ENCODE data around the gene IL1RAP.

IL1RAP gene

GRCh38 chr3:190614226-190615059 is 100.6 kb downstream of the IL1RAP start:
- Histone ChIP-seq H3K9me3 (ENCODE audit: control insufficient read depth, insufficient read depth, low read length) (no peaks in the 10 kb centered on the region), H3K36me3 (ENCODE audit: insufficient read depth, low read length) (no peaks in the 10 kb centered on the region), H3K9ac (ENCODE audit: low read depth, low read length) (no peak overlapping the region), H3K4me1 (ENCODE audit: insufficient read depth, low read length) (no peaks in the 10 kb centered on the region)

- H3K9me3 ChIP-seq (ENCODE audit: control insufficient read depth, insufficient read depth, low read length) = no peaks in the 10 kb centered on the region
- no peak overlapping the region for H3K9ac ChIP-seq (ENCODE audit: low read depth, low read length)
- no peaks in the 10 kb centered on the region for H3K36me3 ChIP-seq (ENCODE audit: insufficient read depth, low read length)
- no peaks in the 10 kb centered on the region for H3K4me1 ChIP-seq (ENCODE audit: insufficient read depth, low read length)
These were observed 101.1 kb downstream of the IL1RAP start for GRCh38 chr3:190615060-190615384.

- H3K36me3 ChIP-seq (ENCODE audit: insufficient read depth, low read length) = no peaks in the 10 kb centered on the region
- H3K4me1 ChIP-seq (ENCODE audit: insufficient read depth, low read length) = no peaks in the 10 kb centered on the region
- H3K9me3 ChIP-seq (ENCODE audit: control insufficient read depth, insufficient read depth, low read length) = no peaks in the 10 kb centered on the region
- no peak overlapping the region for H3K9ac ChIP-seq (ENCODE audit: low read depth, low read length)
These were observed 101.7 kb downstream of the IL1RAP start for GRCh38 chr3:190615607-190616006.

DNA sequence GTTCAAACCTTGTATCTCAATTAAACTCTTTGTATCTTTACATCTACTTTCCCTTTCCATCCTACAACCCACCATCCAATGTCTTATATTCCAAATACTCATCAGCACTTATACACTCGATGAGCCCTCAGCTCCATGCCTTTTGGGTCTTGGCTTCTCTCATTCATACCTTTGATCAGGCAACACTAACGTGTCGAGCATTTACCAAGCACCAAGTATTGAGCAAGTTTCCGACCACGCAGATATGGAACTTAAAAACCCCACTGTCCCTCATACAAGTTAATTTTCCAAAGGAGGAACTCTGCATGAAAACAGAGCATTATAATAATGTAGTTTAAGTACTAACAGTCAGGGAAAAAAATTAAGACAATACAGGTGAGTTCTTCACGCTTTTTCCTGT is 102.8 kb downstream of the IL1RAP start:
- Histone ChIP-seq H3K9ac (ENCODE audit: low read depth, low read length) (no peak overlapping the region), H3K4me1 (ENCODE audit: insufficient read depth, low read length) (no peaks in the 10 kb centered on the region), H3K36me3 (ENCODE audit: insufficient read depth, low read length) (no peaks in the 10 kb centered on the region), H3K9me3 (ENCODE audit: control insufficient read depth, insufficient read depth, low read length) (no peaks in the 10 kb centered on the region)

GRCh38 chr3:190617185-190617584 is 103.3 kb downstream of the IL1RAP start:
- Histone ChIP-seq H3K9ac (ENCODE audit: low read depth, low read length) (no peak overlapping the region), H3K9me3 (ENCODE audit: control insufficient read depth, insufficient read depth, low read length) (no peaks in the 10 kb centered on the region), H3K4me1 (ENCODE audit: insufficient read depth, low read length) (no peaks in the 10 kb centered on the region), H3K36me3 (ENCODE audit: insufficient read depth, low read length) (no peaks in the 10 kb centered on the region)

DNA sequence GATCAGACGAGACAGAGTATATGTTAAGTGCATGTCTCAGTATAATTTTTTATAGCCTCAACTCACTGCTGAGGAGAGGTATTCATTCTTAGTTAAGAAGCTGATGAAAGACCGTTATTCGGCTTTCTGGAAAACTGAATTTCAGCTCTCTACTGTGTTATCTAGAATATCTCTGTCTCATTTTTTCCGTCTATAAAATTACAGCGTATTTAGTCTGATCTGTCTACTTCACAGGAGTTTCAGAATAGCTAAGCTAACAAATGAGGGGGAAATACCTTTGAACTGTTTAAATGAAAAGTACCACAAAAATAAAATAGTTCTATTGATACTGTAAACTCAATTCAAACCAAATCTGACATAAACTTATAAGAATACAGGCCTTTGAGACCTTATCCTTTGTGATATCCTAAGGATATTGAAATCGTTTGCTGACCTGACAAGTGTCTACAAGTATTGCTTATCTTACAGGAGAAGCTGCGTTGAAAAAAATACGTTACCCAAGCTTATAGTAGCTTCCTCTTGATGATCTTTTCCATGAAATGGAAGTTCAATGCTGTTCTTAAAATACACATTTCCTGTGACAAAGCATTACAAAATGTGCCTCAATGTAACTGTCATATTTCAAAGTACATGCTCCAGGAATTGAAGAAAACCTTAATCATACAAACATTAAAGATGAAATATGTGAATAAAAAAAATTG is 104.6 kb downstream of the IL1RAP start:
- H3K4me1 ChIP-seq (ENCODE audit: insufficient read depth, low read length) = no peaks in the 10 kb centered on the region
- H3K9me3 ChIP-seq (ENCODE audit: control insufficient read depth, insufficient read depth, low read length) = no peaks in the 10 kb centered on the region
- no peaks in the 10 kb centered on the region for H3K36me3 ChIP-seq (ENCODE audit: insufficient read depth, low read length)
- H3K9ac ChIP-seq (ENCODE audit: low read depth, low read length) = no peak overlapping the region

- Histone ChIP-seq H3K9me3 (ENCODE audit: control insufficient read depth, insufficient read depth, low read length) (no peaks in the 10 kb centered on the region), H3K4me1 (ENCODE audit: insufficient read depth, low read length) (no peaks in the 10 kb centered on the region), H3K36me3 (ENCODE audit: insufficient read depth, low read length) (no peaks in the 10 kb centered on the region), H3K9ac (ENCODE audit: low read depth, low read length) (no peak overlapping the region)
These were observed 105.5 kb downstream of the IL1RAP start for GRCh38 chr3:190619353-190619752.

DNA sequence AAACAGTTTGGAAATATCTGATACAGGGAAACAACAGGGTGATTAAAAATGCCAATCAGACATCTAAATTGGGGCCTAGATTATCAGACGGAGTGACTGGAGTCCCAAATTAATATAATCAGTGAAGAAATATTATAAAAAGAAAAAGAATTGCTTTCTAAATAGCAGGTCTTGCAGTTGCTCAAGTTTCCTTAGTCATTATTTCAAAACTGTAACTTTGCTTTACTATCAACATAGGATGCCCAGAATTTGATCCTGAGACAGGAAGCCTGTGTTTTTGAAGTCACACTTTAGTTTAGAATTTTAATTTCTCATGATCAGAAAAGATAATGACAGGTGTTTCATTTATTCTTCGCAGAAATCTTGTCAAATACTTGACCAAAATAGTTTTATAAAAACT is 105.9 kb downstream of the IL1RAP start:
- Histone ChIP-seq H3K36me3 (ENCODE audit: insufficient read depth, low read length) (no peaks in the 10 kb centered on the region), H3K9ac (ENCODE audit: low read depth, low read length) (no peak overlapping the region), H3K9me3 (ENCODE audit: control insufficient read depth, insufficient read depth, low read length) (no peaks in the 10 kb centered on the region), H3K4me1 (ENCODE audit: insufficient read depth, low read length) (no peaks in the 10 kb centered on the region)

DNA sequence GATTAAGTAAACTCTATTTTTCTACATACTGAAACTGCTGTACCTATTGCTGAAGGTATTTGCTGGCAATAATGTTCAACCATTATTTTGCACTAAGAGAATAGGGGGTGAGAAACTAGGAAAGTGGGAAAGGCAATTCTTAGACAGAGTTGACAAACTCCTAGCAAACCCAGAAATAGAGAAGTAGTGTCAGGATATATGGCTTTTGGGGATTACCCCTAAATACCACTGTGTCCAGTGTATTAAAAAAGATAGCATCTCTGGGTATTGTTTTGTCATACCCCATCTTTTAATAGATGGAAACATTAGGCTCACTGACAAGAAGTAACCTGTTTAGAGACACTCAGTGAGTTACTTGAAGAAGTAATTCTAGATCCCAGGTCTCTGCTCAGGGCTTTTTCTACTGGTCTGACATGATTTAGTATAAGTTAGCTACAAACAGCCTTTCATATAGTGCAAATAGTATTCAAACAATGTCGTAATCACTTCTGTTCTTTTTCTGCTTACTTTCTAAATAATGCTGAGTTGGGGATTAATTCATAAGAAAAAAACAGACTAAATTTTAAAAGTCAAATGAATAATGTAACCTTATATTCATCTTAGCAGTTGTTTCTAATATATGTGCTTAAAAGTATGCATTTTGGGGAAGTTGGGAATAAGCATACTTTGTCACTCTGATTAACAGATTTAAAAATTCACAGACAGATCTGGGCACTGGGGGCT is 107.2 kb downstream of the IL1RAP start:
- Histone ChIP-seq H3K4me1 (ENCODE audit: insufficient read depth, low read length) (no peaks in the 10 kb centered on the region), H3K9me3 (ENCODE audit: control insufficient read depth, insufficient read depth, low read length) (no peaks in the 10 kb centered on the region), H3K36me3 (ENCODE audit: insufficient read depth, low read length) (no peaks in the 10 kb centered on the region), H3K9ac (ENCODE audit: low read depth, low read length) (no peak overlapping the region)

DNA sequence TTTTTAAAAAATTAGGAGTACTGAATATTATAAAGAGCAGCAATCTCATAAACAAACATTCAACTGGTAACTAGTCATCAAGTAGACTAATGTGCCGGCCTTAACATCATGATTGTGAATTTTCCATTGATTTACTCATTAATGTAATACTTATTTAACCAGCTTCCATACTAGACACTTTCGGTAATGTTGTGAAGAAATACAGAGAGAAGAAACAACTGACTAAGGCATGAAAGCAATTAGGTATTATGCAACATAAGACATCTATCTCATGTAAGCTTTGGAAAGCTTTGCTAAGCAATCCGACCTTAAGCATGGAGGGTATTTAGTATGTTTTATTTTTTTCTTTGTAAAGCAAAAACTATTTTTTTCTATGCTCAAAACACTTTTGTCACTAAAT is 108.0 kb downstream of the IL1RAP start:
- Histone ChIP-seq H3K36me3 (ENCODE audit: insufficient read depth, low read length) (no peaks in the 10 kb centered on the region), H3K9me3 (ENCODE audit: control insufficient read depth, insufficient read depth, low read length) (no peaks in the 10 kb centered on the region), H3K4me1 (ENCODE audit: insufficient read depth, low read length) (no peaks in the 10 kb centered on the region), H3K9ac (ENCODE audit: low read depth, low read length) (no peak overlapping the region)

DNA sequence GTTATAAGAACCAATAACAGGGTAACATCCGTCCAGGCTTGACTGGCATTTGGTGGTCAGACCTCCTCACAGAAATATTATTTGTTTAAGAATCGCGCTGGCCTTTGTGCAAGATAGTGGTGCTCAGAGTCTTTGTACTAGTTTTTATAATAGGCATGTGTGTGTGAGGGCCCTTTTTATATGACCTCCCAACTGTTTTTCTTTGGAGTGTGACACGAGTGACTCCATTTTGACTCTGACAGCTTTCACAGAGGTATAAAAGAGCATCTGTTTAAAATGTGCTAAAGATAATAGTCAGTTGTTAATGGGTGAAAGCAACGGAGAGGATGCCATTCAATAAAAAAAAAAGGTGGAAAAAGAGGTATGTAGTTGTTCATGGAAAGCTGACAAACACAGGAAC is 110.4 kb downstream of the IL1RAP start:
- Histone ChIP-seq H3K9ac (ENCODE audit: low read depth, low read length) (no peak overlapping the region), H3K4me1 (ENCODE audit: insufficient read depth, low read length) (no peaks in the 10 kb centered on the region), H3K9me3 (ENCODE audit: control insufficient read depth, insufficient read depth, low read length) (no peaks in the 10 kb centered on the region), H3K36me3 (ENCODE audit: insufficient read depth, low read length) (no peaks in the 10 kb centered on the region)

DNA sequence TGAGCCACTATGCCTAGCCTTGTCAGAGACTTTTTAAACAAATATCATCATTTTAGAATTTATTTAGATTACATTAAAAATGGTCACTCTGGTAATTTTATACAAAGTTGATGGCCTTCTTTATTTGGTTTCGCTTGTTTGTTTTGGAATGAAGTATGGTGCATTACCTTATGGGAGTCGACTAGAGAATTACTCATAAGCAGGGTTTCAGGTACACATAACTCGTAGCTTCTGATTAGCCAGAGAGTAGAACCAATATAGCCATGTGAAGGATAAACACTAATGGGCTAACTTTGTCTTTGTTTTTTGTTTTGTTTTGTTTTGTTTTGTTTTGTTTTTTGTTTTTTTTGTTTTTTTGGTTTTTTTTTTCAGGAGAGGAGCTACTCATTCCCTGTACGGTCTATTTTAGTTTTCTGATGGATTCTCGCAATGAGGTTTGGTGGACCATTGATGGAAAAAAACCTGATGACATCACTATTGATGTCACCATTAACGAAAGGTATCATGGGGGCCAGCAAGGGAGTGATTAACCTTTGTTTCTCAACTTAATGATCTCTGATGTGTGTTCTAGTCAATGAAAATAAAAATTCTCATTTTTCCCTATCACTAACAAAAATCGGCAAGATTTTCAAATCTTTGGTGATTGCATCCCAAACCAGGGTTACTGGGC is 113.2 kb downstream of the IL1RAP start:
- Histone ChIP-seq H3K4me1 (ENCODE audit: insufficient read depth, low read length) (no peaks in the 10 kb centered on the region), H3K9ac (ENCODE audit: low read depth, low read length) (no peak overlapping the region), H3K9me3 (ENCODE audit: control insufficient read depth, insufficient read depth, low read length) (no peaks in the 10 kb centered on the region), H3K36me3 (ENCODE audit: insufficient read depth, low read length) (no peaks in the 10 kb centered on the region)

DNA sequence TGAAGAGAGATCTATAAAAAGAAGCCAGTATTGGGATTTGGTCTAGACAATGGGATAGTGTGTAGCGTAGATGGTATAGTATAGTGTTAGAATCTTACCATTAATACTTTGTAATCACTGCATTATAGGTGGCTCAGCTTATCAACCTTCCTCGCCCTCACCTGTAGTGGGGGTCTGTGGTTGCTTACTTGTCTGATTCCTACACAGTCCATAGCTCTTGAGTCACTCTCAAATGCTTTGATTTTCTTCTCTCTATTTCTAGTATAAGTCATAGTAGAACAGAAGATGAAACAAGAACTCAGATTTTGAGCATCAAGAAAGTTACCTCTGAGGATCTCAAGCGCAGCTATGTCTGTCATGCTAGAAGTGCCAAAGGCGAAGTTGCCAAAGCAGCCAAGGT is 115.2 kb downstream of the IL1RAP start:
- Histone ChIP-seq H3K36me3 (ENCODE audit: insufficient read depth, low read length) (no peaks in the 10 kb centered on the region), H3K9ac (ENCODE audit: low read depth, low read length) (no peak overlapping the region), H3K4me1 (ENCODE audit: insufficient read depth, low read length) (no peaks in the 10 kb centered on the region), H3K9me3 (ENCODE audit: control insufficient read depth, insufficient read depth, low read length) (no peaks in the 10 kb centered on the region)

- Histone ChIP-seq H3K9me3 (ENCODE audit: control insufficient read depth, insufficient read depth, low read length) (no peaks in the 10 kb centered on the region), H3K4me1 (ENCODE audit: insufficient read depth, low read length) (no peaks in the 10 kb centered on the region), H3K36me3 (ENCODE audit: insufficient read depth, low read length) (no peaks in the 10 kb centered on the region), H3K9ac (ENCODE audit: low read depth, low read length) (no peak overlapping the region)
These were observed 117.4 kb downstream of the IL1RAP start for GRCh38 chr3:190631295-190631694.
